ENCODE measurements around the gene REC114.

Gene REC114

GRCh38 chr15:73596174-73596573 is 153.2 kb downstream of the REC114 start:
- TF ChIP-seq CTCF (IDR thresholded peaks at IDR 0.05; ENCODE audit: low read depth, low read length, missing control alignments): no peak
- H3K4me3 ChIP-seq (ENCODE audit: low read depth, low read length): no peak overlapping the region
- H3K27me3 ChIP-seq (replicated peaks): no peaks in the 10 kb centered on the region
- H3K36me3 ChIP-seq (replicated peaks): peaks cover 4% of the 10 kb centered on the region
- DNase-seq: no peak
- in situ Hi-C loops (cut with HindIII; ENCODE audit: low pct_ligation_motif_present, low sequenced_read_pairs): no loop called here
- no peak overlapping the region for H3K27ac ChIP-seq

- no peak for DNase-seq
- in situ Hi-C loops (cut with HindIII; ENCODE audit: low pct_ligation_motif_present, low sequenced_read_pairs): no loop called here
- TF ChIP-seq CTCF (IDR thresholded peaks at IDR 0.05; ENCODE audit: low read depth, low read length, missing control alignments): no peak
- H3K4me3 ChIP-seq (ENCODE audit: low read depth, low read length): no peak overlapping the region
- H3K36me3 ChIP-seq (replicated peaks): no peaks in the 10 kb centered on the region
- H3K27me3 ChIP-seq (replicated peaks): no peaks in the 10 kb centered on the region
- no peak overlapping the region for H3K27ac ChIP-seq
These were observed 154.2 kb downstream of the REC114 start for GRCh38 chr15:73597036-73597638.

GRCh38 chr15:73598530-73599160 is 155.7 kb downstream of the REC114 start:
- H3K4me3 ChIP-seq (ENCODE audit: low read depth, low read length): no peak overlapping the region
- no peak for TF ChIP-seq CTCF (IDR thresholded peaks at IDR 0.05; ENCODE audit: low read depth, low read length, missing control alignments)
- no peak for DNase-seq
- no peaks in the 10 kb centered on the region for H3K27me3 ChIP-seq (replicated peaks)
- no peak overlapping the region for H3K27ac ChIP-seq
- in situ Hi-C loops (cut with HindIII; ENCODE audit: low pct_ligation_motif_present, low sequenced_read_pairs): no loop called here
- H3K36me3 ChIP-seq (replicated peaks): no peaks in the 10 kb centered on the region

GRCh38 chr15:73599934-73600333 is 157.0 kb downstream of the REC114 start:
- Histone ChIP-seq H3K4me3 (ENCODE audit: low read depth, low read length) (no peak overlapping the region), H3K27ac (no peak overlapping the region), H3K27me3 (replicated peaks) (no peaks in the 10 kb centered on the region), H3K36me3 (replicated peaks) (no peaks in the 10 kb centered on the region)
- in situ Hi-C loops (cut with HindIII; ENCODE audit: low pct_ligation_motif_present, low sequenced_read_pairs): no loop called here
- no peak for TF ChIP-seq CTCF (IDR thresholded peaks at IDR 0.05; ENCODE audit: low read depth, low read length, missing control alignments)
- no peak for DNase-seq

GRCh38 chr15:73600413-73601335 is 157.7 kb downstream of the REC114 start:
- H3K4me3 ChIP-seq (ENCODE audit: low read depth, low read length): no peak overlapping the region
- no peak for TF ChIP-seq CTCF (IDR thresholded peaks at IDR 0.05; ENCODE audit: low read depth, low read length, missing control alignments)
- H3K27me3 ChIP-seq (replicated peaks): no peaks in the 10 kb centered on the region
- in situ Hi-C loops (cut with HindIII; ENCODE audit: low pct_ligation_motif_present, low sequenced_read_pairs): no loop called here
- no peaks in the 10 kb centered on the region for H3K36me3 ChIP-seq (replicated peaks)
- no peak overlapping the region for H3K27ac ChIP-seq
- no peak for DNase-seq
